Pancreas (tissue), 10 donors: ENCODE results near the gene SLC8A1. TPM values are rescaled to one million over a fixed set of nuclear protein-coding genes. Genes with fewer than 3 reads are reported as not detected.

ENCODE experiments used
- ATAC-seq, 4 donors: fragments of 200-7000 bp; cut with Tn5 transposase; one replicate each; pipeline versions ENCODE4 v1.8.0 to v1.9.1; 2020; ENCODE audit warnings: mild to moderate bottlenecking in 4 of 4, moderate library complexity in 4 of 4
- DNase-seq, 6 donors: peaks; one replicate each; pipeline ENCODE4 v3.0.0-alpha.2; 2020
- FAIRE-seq: peaks from 2 replicates; lab custom pipeline; 2012; peaks lifted over from hg19 to GRCh38; lab: Jason Lieb, UNC
- H3K27ac ChIP-seq, 4 donors: fragments of 200-600 bp; sonication (generic); 1 replicate in 3 of 4; 2 replicates in 1 of 4; pipeline versions ENCODE4 v1.5.0 to v1.8.0; 2020
- H3K27me3 ChIP-seq, 4 donors: fragments of 200-600 bp; one replicate each; pipeline ENCODE4 v1.8.0; 2021
- H3K36me3 ChIP-seq, 3 donors: fragments of 200-600 bp; sonication (generic) in 1 of 3; one replicate each; pipeline versions ENCODE4 v1.5.0 to v1.8.0; 2020 to 2021
- H3K4me1 ChIP-seq, 3 donors: fragments of 200-600 bp; one replicate each; pipeline ENCODE4 v1.8.0; 2021
- H3K4me3 ChIP-seq, 4 donors: fragments of 200-600 bp; sonication (generic) in 2 of 4; one replicate each; pipeline versions ENCODE4 v1.5.0 to v1.8.0; 2020 to 2021
- H3K9me3 ChIP-seq, 4 donors: fragments of 200-600 bp; one replicate each; pipeline ENCODE4 v1.8.0; 2021
- WGBS, 2 donors: extraction: QIAGEN DNeasy Blood & Tissue Kit; methylation state at CpG; one replicate each; pipeline ENCODE4 v1.1.7; 2013; 5-methylcytosine and 5-hydroxymethylcytosine counted together
- intact Hi-C, 3 donors: fragments of 100-400 bp; cut with DNase I; formaldehyde crosslinking; loops; one replicate each; pipeline versions ENCODE4 v1.11.1 to v1.14.2; 2022
- polyA plus RNA-seq, 2 donors: library from polyadenylated mRNA; stranded (reverse); fragments of 200-250 nt; gene quantifications; one replicate each; pipeline ENCODE4 v1.2.3, GENCODE V29; 2013
- total RNA-seq, 6 donors: library from RNA; stranded (reverse); fragmentation: NEBNext Ultra II Directional in 4 of 6; extraction: Animal tissue kit (Norgen Biotek cat#: 25700) in 4 of 6; gene quantifications; one replicate each; pipeline versions ENCODE4 v1.2.1 to v1.2.4, GENCODE V29; 2021 to 2023
- TF ChIP-seq, protein P1 (sequence below), 4 donors: fragments of 200-600 bp; sonication (generic) in 3 of 4; IDR thresholded peaks; one replicate each; pipeline versions ENCODE4 v1.5.0 to v1.8.0; 2021; ENCODE audit warnings: antibody characterized with exemption in 4 of 4
- donor health status: healthy with polysubstance abuse.
- donor health status: DM: no; HTN: no; CAD: no; lungs with moderate emphysema.
- donor health status: DM: no; HTN: no; CAD: no.
- donor health status: control.
- donor health status: control.
- donor health status: Bipolar disorder and iron deficiency.
- donor health status: DM: yes; HTN: yes; CAD: no.
- donor health status: DM: no; HTN: no; CAD: no.
- donor health status: DM: no; HTN: no; CAD: no.
- donor health status: DM: yes; HTN: yes; CAD: no.

SLC8A1 gene
- total and polyA plus RNA-seq, 8 donors = 0.19 to 12.4 (median 2.3) TPM

DNA sequence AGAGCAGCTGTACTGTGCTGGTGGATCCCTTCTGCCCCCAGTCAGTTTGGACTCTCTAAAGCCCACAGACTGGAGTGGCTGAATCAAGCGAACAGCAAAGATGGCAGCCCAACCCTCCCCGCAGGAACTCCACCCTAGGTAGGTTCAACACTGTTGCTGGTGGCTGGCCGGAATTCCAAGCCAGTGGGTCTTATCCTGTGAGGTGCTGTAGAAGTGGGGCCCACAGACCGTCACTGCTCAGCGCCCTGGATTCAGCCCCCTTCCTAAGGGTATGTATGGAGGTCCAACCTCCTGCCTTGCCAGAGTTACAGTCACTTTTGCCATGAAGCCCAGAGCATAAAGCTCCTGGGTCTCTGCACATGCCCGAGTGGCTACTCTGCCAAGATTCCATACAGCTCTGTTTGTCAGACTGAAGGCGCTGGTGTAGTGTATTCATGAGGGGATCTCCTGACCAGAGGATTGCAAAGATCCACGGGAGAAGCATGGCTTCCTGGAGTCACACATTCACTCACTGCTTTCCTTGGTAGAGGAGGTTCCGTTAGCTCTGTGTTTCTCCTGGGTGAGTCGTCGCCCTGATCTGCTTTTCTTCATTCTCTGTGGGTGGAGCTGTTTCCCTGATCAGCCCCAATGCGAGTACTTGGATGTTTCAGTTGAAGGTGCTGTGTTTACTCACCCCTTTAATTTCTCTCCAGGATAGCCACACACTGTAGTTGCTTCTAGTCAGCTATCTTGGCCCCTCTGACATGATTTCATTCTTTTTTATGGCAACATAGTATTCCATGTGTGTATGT lies 379.3 kb downstream of the SLC8A1 start:
- WGBS, 2 donors = 72 to 80% methylated on average over 12 of the region's 12 CpGs
- no peak for FAIRE-seq
- Histone ChIP-seq H3K27me3 (no peaks in the 10 kb centered on the region), H3K27ac (no peak overlapping the region), H3K36me3 (no peaks in the 10 kb centered on the region), H3K4me3 (no peak overlapping the region), H3K9me3 (no peaks in the 10 kb centered on the region), H3K4me1 (no peaks in the 10 kb centered on the region)
- no peak for ATAC-seq
- DNase-seq = peak in 1 of 6 donors; percentile 30
- intact Hi-C loops = no loop called here
- TF ChIP-seq, protein P1, sequence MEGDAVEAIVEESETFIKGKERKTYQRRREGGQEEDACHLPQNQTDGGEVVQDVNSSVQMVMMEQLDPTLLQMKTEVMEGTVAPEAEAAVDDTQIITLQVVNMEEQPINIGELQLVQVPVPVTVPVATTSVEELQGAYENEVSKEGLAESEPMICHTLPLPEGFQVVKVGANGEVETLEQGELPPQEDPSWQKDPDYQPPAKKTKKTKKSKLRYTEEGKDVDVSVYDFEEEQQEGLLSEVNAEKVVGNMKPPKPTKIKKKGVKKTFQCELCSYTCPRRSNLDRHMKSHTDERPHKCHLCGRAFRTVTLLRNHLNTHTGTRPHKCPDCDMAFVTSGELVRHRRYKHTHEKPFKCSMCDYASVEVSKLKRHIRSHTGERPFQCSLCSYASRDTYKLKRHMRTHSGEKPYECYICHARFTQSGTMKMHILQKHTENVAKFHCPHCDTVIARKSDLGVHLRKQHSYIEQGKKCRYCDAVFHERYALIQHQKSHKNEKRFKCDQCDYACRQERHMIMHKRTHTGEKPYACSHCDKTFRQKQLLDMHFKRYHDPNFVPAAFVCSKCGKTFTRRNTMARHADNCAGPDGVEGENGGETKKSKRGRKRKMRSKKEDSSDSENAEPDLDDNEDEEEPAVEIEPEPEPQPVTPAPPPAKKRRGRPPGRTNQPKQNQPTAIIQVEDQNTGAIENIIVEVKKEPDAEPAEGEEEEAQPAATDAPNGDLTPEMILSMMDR (IDR thresholded peaks at IDR 0.05) = no peak

DNA sequence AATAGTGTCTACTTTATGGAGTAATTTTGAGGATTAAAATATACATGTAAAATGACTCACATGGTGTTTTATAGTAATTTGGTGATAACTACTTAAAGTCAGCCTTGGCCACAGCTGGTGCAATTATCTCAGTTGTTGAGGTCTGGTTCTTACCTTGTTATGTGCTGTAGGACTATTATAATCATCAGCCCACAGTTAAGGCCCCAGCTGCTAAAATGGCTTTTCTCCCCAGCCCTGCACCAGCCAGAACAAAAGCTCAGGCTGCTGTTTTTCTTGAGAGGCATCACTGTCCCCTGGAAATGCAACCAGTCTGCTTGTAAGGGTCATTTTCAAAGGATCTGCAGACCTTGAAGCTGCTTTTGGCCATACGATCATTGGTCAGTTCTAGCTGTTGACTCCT lies 389.5 kb downstream of the SLC8A1 start:
- H3K9me3 ChIP-seq = no peaks in the 10 kb centered on the region
- intact Hi-C loops = no loop called here
- no peak overlapping the region for H3K27ac ChIP-seq
- DNase-seq (no peak), FAIRE-seq (no peak), ATAC-seq (no peak)
- H3K27me3 ChIP-seq = no peaks in the 10 kb centered on the region
- TF ChIP-seq, protein P1 (IDR thresholded peaks at IDR 0.05) = no peak
- no peaks in the 10 kb centered on the region for H3K36me3 ChIP-seq
- H3K4me1 ChIP-seq = no peaks in the 10 kb centered on the region
- WGBS, 2 donors = 58 to 88% methylated on average over 1 of the region's 1 CpG
- H3K4me3 ChIP-seq = no peak overlapping the region

DNA sequence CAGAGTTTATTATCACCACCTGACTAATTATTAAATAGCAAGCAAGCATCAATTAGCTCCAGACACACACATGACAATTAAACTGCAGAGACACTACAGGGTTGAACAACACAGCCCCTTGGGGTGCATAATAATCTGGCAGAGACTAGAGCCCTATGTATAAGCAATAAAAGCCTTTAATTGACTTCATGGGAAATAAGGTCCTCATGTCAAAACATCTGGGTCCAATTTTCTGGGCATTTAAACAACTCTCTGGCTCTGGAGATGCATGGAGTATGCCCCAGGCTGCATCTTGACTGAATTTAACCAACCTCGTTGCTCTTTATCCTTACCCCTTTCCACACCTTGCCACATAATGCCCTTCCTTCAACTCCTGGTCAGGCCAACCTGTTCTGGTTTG lies 402.1 kb downstream of the SLC8A1 start:
- WGBS, 2 donors = 36 to 54% methylated on average over 1 of the region's 1 CpG
- ATAC-seq (no peak), DNase-seq (no peak), FAIRE-seq (no peak)
- TF ChIP-seq, protein P1 (IDR thresholded peaks at IDR 0.05) = no peak
- Histone ChIP-seq H3K36me3 (no peaks in the 10 kb centered on the region), H3K27ac (no peak overlapping the region), H3K4me1 (no peaks in the 10 kb centered on the region), H3K27me3 (no peaks in the 10 kb centered on the region), H3K4me3 (no peak overlapping the region), H3K9me3 (no peaks in the 10 kb centered on the region)
- intact Hi-C loops = no loop called here

DNA sequence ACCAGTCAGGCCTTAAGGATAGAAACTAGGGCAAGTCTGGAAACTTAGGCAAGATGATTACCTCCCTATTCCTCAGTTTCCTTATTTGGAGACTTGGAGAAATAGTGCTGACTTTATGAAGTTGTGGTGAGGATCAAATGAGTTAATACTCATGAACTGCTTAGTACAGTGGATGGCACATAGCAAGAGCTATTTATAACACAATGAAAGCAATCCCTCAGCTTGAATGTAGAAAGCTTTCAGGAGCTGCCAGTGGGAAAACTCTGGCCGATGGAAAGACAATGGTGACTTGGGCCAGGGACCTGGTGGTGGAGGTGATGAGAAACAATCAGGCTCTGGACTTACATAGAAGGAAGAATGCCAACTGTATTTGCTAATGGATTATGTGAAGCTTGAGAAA lies 403.4 kb downstream of the SLC8A1 start:
- FAIRE-seq = no peak
- H3K4me1 ChIP-seq = no peaks in the 10 kb centered on the region
- intact Hi-C loops = no loop called here

More for the DNA sequence above, 403.4 kb downstream of the SLC8A1 start:
- TF ChIP-seq, protein P1 (IDR thresholded peaks at IDR 0.05) = no peak
- Histone ChIP-seq H3K36me3 (no peaks in the 10 kb centered on the region), H3K27ac (no peak overlapping the region), H3K9me3 (no peaks in the 10 kb centered on the region), H3K4me3 (no peak overlapping the region), H3K27me3 (no peaks in the 10 kb centered on the region)
- no peak for ATAC-seq
- no peak for DNase-seq
- WGBS, 2 donors = 38 to 50% methylated on average over 1 of the region's 1 CpG
